ENCODE measurements around the gene TATDN2. TPM values are rescaled to one million over a fixed set of nuclear protein-coding genes. Genes with fewer than 3 reads are reported as not detected.
A peak's percentile ranks its signal among the peaks of the same experiment; 100 is the strongest.

The TATDN2 gene
- total and polyA plus RNA-seq, 10 donors, result 15.4 to 56.1 (median 36.0) TPM

GRCh38 chr3:10299679-10300078, 51.4 kb downstream of the TATDN2 start:
- H3K36me3 ChIP-seq, result peaks cover 5 to 90% (median 67%) of the 10 kb centered on the region in 6 donors
- intact Hi-C loops (cut with DNase I; ENCODE audit: low total_unique reads), result no loop called here
- H3K4me1 ChIP-seq, result peaks cover 0 to 12% (median 7%) of the 10 kb centered on the region in 6 donors
- TF ChIP-seq POLR2AphosphoS5 (IDR thresholded peaks at IDR 0.05) (no peak), POLR2A (IDR thresholded peaks at IDR 0.05) (no peak), CTCF (IDR thresholded peaks at IDR 0.05 in 8 of 11, conservative IDR thresholded peaks at IDR 0.05 in 3 of 11) (no peak)
- no peaks in the 10 kb centered on the region for H3K27me3 ChIP-seq (replicated peaks in 1 of 7)
- H3K27ac ChIP-seq, result peak overlapping the region in 3 of 8 donors; percentile 12 to 60 (median 45)
- 43 to 60% (median 46%) methylated on average over 5 to 6 of the region's 6 CpGs for WGBS, 5 donors
- H3K4me3 ChIP-seq, result no peak overlapping the region
- no peaks in the 10 kb centered on the region for H3K9me3 ChIP-seq
- DNase-seq, result no peak

GRCh38 chr3:10300087-10300486, 51.8 kb downstream of the TATDN2 start:
- WGBS, 5 donors, result 84 to 94% (median 89%) methylated on average over 9 of the region's 9 CpGs
- Histone ChIP-seq H3K4me3 (no peak overlapping the region), H3K4me1 (peaks cover 0 to 12% (median 7%) of the 10 kb centered on the region in 6 donors), H3K9me3 (no peaks in the 10 kb centered on the region), H3K27me3 (replicated peaks in 1 of 7) (no peaks in the 10 kb centered on the region), H3K27ac (peak overlapping the region in 3 of 8 donors; percentile 12 to 60 (median 45)), H3K36me3 (peaks cover 5 to 90% (median 71%) of the 10 kb centered on the region in 6 donors)
- no peak for TF ChIP-seq POLR2AphosphoS5 (IDR thresholded peaks at IDR 0.05)
- TF ChIP-seq POLR2A (IDR thresholded peaks at IDR 0.05), result no peak
- TF ChIP-seq CTCF (IDR thresholded peaks at IDR 0.05 in 8 of 11, conservative IDR thresholded peaks at IDR 0.05 in 3 of 11), result no peak
- intact Hi-C loops (cut with DNase I; ENCODE audit: low total_unique reads), result no loop called here
- DNase-seq, result no peak

- Histone ChIP-seq H3K4me3 (no peak overlapping the region), H3K27me3 (replicated peaks in 1 of 7) (no peaks in the 10 kb centered on the region), H3K36me3 (peaks cover 5 to 97% (median 86%) of the 10 kb centered on the region in 6 donors), H3K9me3 (no peaks in the 10 kb centered on the region), H3K27ac (no peak overlapping the region), H3K4me1 (peaks cover 0 to 12% (median 7%) of the 10 kb centered on the region in 6 donors)
- DNase-seq, result no peak
- 84 to 87% (median 87%) methylated on average over 9 of the region's 9 CpGs for WGBS, 5 donors
- TF ChIP-seq POLR2A (IDR thresholded peaks at IDR 0.05), result no peak
- TF ChIP-seq POLR2AphosphoS5 (IDR thresholded peaks at IDR 0.05), result peak in 1 of 3 donors; percentile 4
- TF ChIP-seq CTCF (IDR thresholded peaks at IDR 0.05 in 8 of 11, conservative IDR thresholded peaks at IDR 0.05 in 3 of 11), result no peak
- intact Hi-C loops (cut with DNase I; ENCODE audit: low total_unique reads), result no loop called here
Measured at GRCh38 chr3:10303105-10303504, 54.8 kb downstream of the TATDN2 start.

GRCh38 chr3:10303785-10304184, 55.5 kb downstream of the TATDN2 start:
- no peak overlapping the region for H3K27ac ChIP-seq
- peaks cover 5 to 100% (median 87%) of the 10 kb centered on the region in 6 donors for H3K36me3 ChIP-seq
- 61 to 91% (median 85%) methylated on average over 6 to 8 of the region's 8 CpGs for WGBS, 5 donors
- no peak overlapping the region for H3K4me3 ChIP-seq
- no peaks in the 10 kb centered on the region for H3K9me3 ChIP-seq
- intact Hi-C loops (cut with DNase I; ENCODE audit: low total_unique reads), result no loop called here
- TF ChIP-seq CTCF (IDR thresholded peaks at IDR 0.05 in 8 of 11, conservative IDR thresholded peaks at IDR 0.05 in 3 of 11), result no peak
- TF ChIP-seq POLR2AphosphoS5 (IDR thresholded peaks at IDR 0.05), result no peak
- TF ChIP-seq POLR2A (IDR thresholded peaks at IDR 0.05), result no peak
- DNase-seq, result no peak
- no peaks in the 10 kb centered on the region for H3K27me3 ChIP-seq (replicated peaks in 1 of 7)
- H3K4me1 ChIP-seq, result peaks cover 0 to 12% (median 7%) of the 10 kb centered on the region in 6 donors

Data from spleen (tissue), 11 donors.